Mucosa of descending colon (tissue), 3 donors: ENCODE measurements around the gene MCEMP1. TPM values are rescaled to one million over a fixed set of nuclear protein-coding genes. Genes with fewer than 3 reads are reported as not detected.

ENCODE experiments used
- ATAC-seq: fragments of 200-7000 bp; cut with Tn5 transposase; one replicate; pipeline ENCODE4 v1.9.1; 2020; ENCODE audit warnings: mild to moderate bottlenecking, moderate library complexity
- DNase-seq, 3 donors: peaks; one replicate each; pipeline ENCODE4 v3.0.0-alpha.2; 2020
- H3K36me3 ChIP-seq: fragments of 200-600 bp; one replicate; pipeline ENCODE4 v1.8.0; 2021; ENCODE audit warnings: low read depth, mild to moderate bottlenecking
- H3K4me1 ChIP-seq: fragments of 200-600 bp; one replicate; pipeline ENCODE4 v1.8.0; 2021; ENCODE audit warnings: low read depth, mild to moderate bottlenecking
- H3K4me3 ChIP-seq: fragments of 200-600 bp; one replicate; pipeline ENCODE4 v1.8.0; 2021; ENCODE audit warnings: mild to moderate bottlenecking
- H3K9me3 ChIP-seq: fragments of 200-600 bp; one replicate; pipeline ENCODE4 v1.8.0; 2021; ENCODE audit warnings: mild to moderate bottlenecking
- CTCF ChIP-seq: fragments of 200-600 bp; IDR thresholded peaks from one replicate; pipeline ENCODE4 v1.8.0; 2022; ENCODE audit warnings: antibody characterized with exemption, mild to moderate bottlenecking
- intact Hi-C, 2 donors: fragments of 100-400 bp; cut with DNase I in 1 of 2; cut with micrococcal nuclease in 1 of 2; formaldehyde crosslinking; loops; one replicate each; pipeline versions ENCODE4 v1.11.0 to v1.11.1; 2022; cut with DNase I, micrococcal nuclease
- total RNA-seq, 3 donors: library from RNA; stranded (reverse); fragmentation: NEBNext Ultra II Directional in 2 of 3; extraction: Animal tissue kit (Norgen Biotek cat#: 25700) in 2 of 3; gene quantifications; one replicate each; pipeline versions ENCODE4 v1.2.1 to v1.2.4, GENCODE V29; 2021 to 2023
- donor health status: DM: no; HTN: no; CAD: no; lungs with moderate emphysema.
- donor health status: DM: no; HTN: no; CAD: no.
- donor health status: DM: no; HTN: yes; CAD: no.

Gene MCEMP1
- total RNA-seq, 3 donors from 2014 or later, result 0.36 to 0.38 TPM; not detected in 1

DNA sequence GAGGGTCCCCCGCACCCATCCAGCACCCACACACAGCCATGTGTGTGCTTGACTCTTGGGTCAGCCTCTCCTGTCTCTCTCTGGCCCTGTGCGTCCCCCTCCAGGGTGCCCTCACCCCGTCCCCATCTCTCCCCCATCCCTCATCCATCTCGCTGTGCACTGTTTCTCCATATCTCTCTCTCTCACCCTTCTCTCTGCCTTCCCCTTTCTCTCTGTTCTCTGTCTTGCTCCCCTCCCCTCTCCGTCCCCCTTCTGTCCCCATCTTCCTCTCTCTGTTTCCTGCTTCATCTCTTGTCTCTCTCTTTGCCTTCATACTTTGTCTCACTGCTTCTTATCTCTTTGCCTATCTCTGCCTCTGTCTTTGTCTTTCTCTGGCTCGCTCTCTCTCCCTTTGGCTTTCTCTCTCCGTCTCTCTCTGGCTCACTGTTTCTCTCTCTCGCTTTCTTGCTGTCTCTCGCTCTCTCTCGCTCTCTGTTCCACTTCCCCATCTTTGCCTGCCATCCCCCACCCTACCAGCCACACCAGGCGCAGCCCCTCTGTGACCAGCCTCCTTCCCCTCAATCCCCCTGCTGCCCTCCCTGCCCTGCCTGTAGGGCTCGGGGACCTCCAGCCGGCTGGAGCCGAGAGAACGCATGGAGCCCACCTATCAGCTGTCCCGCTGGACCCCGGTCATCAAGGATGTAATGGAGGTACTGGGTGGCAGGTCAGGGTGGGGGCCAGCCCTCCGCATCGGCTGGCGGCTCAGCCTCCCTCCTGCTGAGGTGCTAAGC, 31.0 kb upstream of the MCEMP1 start:
- TF ChIP-seq CTCF, result no peak
- intact Hi-C loops, result no loop called here

GRCh38 chr19:7646426-7646700, 30.5 kb upstream of the MCEMP1 start:
- Histone ChIP-seq H3K9me3 (no peaks in the 10 kb centered on the region), H3K36me3 (no peaks in the 10 kb centered on the region), H3K4me3 (no peak overlapping the region), H3K4me1 (no peaks in the 10 kb centered on the region)
- intact Hi-C loops, result no loop called here
- TF ChIP-seq CTCF, result no peak
- no peak for ATAC-seq
- no peak for DNase-seq

More for the DNA sequence above, 31.0 kb upstream of the MCEMP1 start:
- ATAC-seq (no peak), DNase-seq (no peak)
- H3K4me1 ChIP-seq, result no peaks in the 10 kb centered on the region
- no peak overlapping the region for H3K4me3 ChIP-seq
- H3K9me3 ChIP-seq, result no peaks in the 10 kb centered on the region
- no peaks in the 10 kb centered on the region for H3K36me3 ChIP-seq

GRCh38 chr19:7647156-7647555, 29.7 kb upstream of the MCEMP1 start:
- Histone ChIP-seq H3K4me3 (no peak overlapping the region), H3K9me3 (no peaks in the 10 kb centered on the region), H3K36me3 (no peaks in the 10 kb centered on the region), H3K4me1 (peaks cover 1% of the 10 kb centered on the region)
- intact Hi-C loops, result no loop called here
- TF ChIP-seq CTCF, result no peak
- no peak for DNase-seq
- ATAC-seq, result no peak

DNA sequence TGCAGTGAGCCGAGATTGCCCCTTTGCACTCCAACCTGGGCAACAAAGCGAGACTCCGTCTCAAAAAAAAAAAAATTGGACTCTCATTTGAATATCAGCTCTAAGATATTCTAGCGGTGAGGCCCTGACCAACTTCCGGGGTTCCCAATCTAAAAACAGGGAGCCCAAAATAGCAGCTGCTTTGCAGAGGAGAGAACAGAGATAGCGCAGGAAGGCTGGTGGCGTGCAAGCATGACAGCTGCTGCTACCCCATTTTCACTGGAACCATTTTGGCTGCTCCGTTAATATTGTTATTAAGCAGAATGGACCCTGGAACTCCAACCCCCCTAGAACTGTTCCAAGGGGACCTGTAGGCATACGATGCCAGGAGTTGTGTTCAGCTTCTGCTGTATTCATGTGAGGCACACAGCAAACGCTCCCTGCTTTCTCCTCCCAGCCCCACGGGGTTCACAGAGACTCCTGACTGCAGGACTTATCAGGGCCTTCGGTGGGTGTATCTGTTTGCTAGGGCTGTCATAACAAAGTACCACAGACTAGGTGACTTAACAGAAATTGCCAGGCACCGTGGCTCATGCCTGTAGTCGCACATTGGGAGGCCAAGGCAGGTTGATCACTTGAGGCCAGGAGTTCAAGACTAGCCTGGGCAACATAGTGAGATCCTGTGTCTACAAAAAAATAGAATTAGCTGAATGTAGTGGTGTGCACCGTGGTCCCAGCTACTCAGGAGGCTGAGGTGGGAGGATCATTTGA, 28.4 kb upstream of the MCEMP1 start:
- ATAC-seq (no peak), DNase-seq (no peak)
- Histone ChIP-seq H3K36me3 (no peaks in the 10 kb centered on the region), H3K4me1 (peaks cover 4% of the 10 kb centered on the region), H3K4me3 (no peak overlapping the region), H3K9me3 (no peaks in the 10 kb centered on the region)
- intact Hi-C loops, result no loop called here
- TF ChIP-seq CTCF, result no peak

DNA sequence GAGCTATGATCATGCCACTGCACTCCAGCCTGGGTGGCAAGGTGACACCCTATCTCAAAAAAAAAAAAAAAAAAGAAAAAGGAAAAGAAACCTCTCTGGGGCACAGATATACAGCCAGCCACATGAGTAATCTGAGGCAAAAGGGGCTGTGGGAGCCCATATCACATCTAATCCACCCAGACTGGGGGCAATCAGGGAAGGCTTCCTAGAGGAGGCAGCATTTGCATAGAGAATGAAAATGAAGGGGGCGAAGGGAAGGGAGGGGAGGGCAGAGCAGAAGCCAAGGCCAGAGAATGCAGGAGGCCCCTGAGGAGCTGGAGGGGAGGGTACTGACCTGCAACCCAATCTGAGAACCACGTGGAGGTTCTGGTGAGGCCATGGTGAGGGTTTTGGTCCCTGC, 26.7 kb upstream of the MCEMP1 start:
- Histone ChIP-seq H3K36me3 (no peaks in the 10 kb centered on the region), H3K9me3 (no peaks in the 10 kb centered on the region), H3K4me1 (peaks cover 4% of the 10 kb centered on the region), H3K4me3 (no peak overlapping the region)
- TF ChIP-seq CTCF, result no peak
- DNase-seq (no peak), ATAC-seq (no peak)
- intact Hi-C loops, result no loop called here
